SH-SY5Y (cell line): ENCODE measurements around the gene STX16.

Experiments
- GATA2 ChIP-seq: IDR thresholded peaks from 2 replicates; pipeline ENCODE4 v1.6.1; 2011; ENCODE audit warnings: mild to moderate bottlenecking, low read depth, low read length
- GATA3 ChIP-seq: IDR thresholded peaks from 2 replicates; pipeline ENCODE4 v1.6.1; 2011; ENCODE audit warnings: low read depth, mild to moderate bottlenecking, low read length, moderate library complexity

DNA sequence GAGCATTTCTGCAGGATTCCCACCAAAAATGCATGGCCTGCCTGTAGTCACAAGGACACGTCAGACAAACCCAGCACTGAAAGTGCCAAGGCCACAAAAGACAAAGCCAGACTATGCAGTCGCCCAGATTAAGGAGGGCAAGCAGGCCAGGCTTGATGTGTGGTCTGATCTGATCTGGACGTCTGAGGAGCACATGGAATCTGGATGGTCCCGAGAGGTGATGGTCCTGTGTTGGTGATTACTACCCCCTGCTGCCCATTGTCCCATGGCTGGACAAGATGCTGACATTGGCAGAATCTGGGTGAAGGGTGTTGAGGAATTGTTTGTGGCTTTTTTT lies 58.6 kb downstream of the STX16 start:
- TF ChIP-seq GATA3 = no peak
- TF ChIP-seq GATA2 = no peak
